T-helper 17 cell (primary cell): ENCODE measurements around the gene AKAP1. TPM values are rescaled to one million over a fixed set of nuclear protein-coding genes. Genes with fewer than 3 reads are reported as not detected.
"Not testable (repeated sequence)": the region's sequence is repeated elsewhere in the genome, so short reads cannot be mapped to it uniquely, and the experiment has no call there.

ENCODE experiments used
- ATAC-seq: fragments of 150-1000 bp; cut with Tn5 transposase; 2 replicates; pipeline ENCODE4 v1.10.0; 2021; ENCODE audit warnings: mild to moderate bottlenecking, moderate library complexity
- DNase-seq, 3 donors: peaks; one replicate each; pipeline versions ENCODE4 v3.0.0 to v3.0.0-alpha.2; 2020 to 2021
- H3K9me3 ChIP-seq: one replicate; pipeline ENCODE4 v1.7.0; 2013; ENCODE audit warnings: low read length, mild to moderate bottlenecking; ENCODE audit not compliant: control insufficient read depth, poor library complexity, severe bottlenecking
- H3K27ac Mint-ChIP-seq: one replicate; pipeline ENCODE4 v1.8.0; 2022; ENCODE audit warnings: mild to moderate bottlenecking, moderate library complexity, mixed read lengths
- H3K27me3 Mint-ChIP-seq: one replicate; pipeline ENCODE4 v1.8.0; 2022; ENCODE audit warnings: mixed read lengths
- H3K36me3 Mint-ChIP-seq: one replicate; pipeline ENCODE4 v1.8.0; 2022; ENCODE audit warnings: low read depth, mixed read lengths
- H3K4me1 Mint-ChIP-seq: one replicate; pipeline ENCODE4 v1.8.0; 2022; ENCODE audit warnings: mild to moderate bottlenecking, mixed read lengths
- H3K4me3 Mint-ChIP-seq: one replicate; pipeline ENCODE4 v1.8.0; 2022; ENCODE audit warnings: mild to moderate bottlenecking, moderate library complexity, mixed read lengths
- total RNA-seq, 4 donors: library from RNA in 2 of 4; stranded (reverse) in 2 of 4; gene quantifications; one replicate each; pipeline ENCODE4 v1.2.3 and lab custom pipeline; 2022 to 2026

AKAP1 gene
- total RNA-seq, 2 donors from 2014 or later: 25.8 to 26.3 TPM

DNA sequence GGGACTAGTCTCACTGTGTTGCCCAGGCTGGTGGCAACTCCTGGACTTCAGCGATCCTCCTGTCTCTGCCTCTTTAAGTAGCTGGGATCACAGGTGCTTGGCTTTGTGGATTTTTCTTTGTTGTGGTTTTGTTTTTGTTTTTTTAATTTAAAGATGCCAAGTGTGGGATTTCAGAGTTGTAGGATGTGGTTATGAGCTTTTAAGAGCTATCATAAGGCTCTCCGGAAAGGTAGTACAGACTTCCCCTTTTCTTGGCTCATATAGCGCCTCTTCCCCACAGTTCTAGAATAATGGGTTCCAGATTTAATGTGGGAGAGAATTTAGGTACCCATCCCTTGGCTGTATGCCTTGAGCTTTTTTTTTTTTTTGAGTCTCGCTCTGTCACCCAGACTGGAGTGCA, 17.1 kb downstream of the AKAP1 start:
- peaks cover 9% of the 10 kb centered on the region for H3K36me3 Mint-ChIP-seq
- ATAC-seq (no peak), DNase-seq (no peak)
- peaks cover 19% of the 10 kb centered on the region for H3K4me1 Mint-ChIP-seq
- H3K9me3 ChIP-seq: no peaks in the 10 kb centered on the region
- H3K27me3 Mint-ChIP-seq: no peaks in the 10 kb centered on the region
- no peak overlapping the region for H3K4me3 Mint-ChIP-seq
- H3K27ac Mint-ChIP-seq: peak overlapping the region; percentile 80

DNA sequence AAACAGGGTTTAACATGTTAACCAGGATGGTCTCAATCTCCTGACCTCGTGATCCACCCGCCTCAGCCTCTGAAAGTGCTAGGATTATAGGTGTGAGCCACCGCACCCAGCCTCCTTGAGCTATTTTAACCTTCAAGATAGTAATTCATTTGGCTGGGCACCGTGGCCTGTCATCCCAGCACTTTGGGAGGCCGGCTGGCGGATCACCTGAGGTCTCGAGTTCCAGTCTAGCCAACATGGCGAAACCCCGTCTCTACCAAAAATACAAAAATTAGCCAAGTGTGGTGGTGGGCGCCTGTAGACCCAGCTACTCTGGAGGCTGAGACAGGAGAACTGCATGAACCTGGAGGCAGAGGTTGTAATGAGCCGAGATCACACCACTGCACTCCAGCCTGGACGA, 17.6 kb downstream of the AKAP1 start:
- DNase-seq, H3K9me3 ChIP-seq, ATAC-seq, H3K4me3 Mint-ChIP-seq, H3K36me3 Mint-ChIP-seq, H3K27me3 Mint-ChIP-seq: not testable (repeated sequence)
- H3K4me1 Mint-ChIP-seq: peaks cover 19% of the 10 kb centered on the region
- peak overlapping the region; percentile 80 for H3K27ac Mint-ChIP-seq

DNA sequence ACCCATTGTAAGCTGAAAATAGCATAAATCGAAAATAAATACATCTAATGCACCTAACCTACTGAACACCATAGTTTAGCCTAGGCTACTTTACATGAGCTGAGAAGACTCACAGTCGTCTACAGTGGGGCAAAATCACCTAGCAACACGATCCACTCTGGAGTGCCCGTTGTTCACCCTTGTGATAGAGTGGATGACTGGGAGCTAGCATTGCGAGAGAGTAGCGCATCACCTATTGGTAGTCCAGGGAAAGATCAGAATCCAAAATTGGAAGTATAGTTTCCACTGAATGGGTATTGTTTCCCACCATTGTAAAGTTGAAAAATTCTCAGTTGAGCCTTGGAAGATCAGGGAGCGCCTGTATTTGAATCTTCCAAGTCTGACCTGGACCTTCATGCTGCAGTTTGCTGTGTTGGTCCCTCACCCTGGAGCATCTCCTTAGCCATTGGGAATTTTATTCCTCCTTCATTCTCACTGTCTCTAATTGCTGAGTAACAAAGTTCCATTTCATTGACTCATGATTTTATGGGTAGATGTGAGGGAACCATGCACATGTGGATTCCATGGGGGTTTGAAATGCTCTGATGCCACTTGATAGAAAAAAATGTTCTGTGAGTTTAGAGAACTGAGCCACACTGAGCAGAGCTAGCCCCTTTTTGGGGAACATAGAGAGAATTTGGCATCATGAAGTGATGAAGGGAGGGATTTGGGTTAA, 19.6 kb downstream of the AKAP1 start:
- H3K4me3 Mint-ChIP-seq: no peak overlapping the region
- H3K27ac Mint-ChIP-seq: no peak overlapping the region
- peaks cover 9% of the 10 kb centered on the region for H3K36me3 Mint-ChIP-seq
- no peak for DNase-seq
- no peaks in the 10 kb centered on the region for H3K9me3 ChIP-seq
- H3K27me3 Mint-ChIP-seq: no peaks in the 10 kb centered on the region
- peaks cover 13% of the 10 kb centered on the region for H3K4me1 Mint-ChIP-seq
- ATAC-seq: no peak

DNA sequence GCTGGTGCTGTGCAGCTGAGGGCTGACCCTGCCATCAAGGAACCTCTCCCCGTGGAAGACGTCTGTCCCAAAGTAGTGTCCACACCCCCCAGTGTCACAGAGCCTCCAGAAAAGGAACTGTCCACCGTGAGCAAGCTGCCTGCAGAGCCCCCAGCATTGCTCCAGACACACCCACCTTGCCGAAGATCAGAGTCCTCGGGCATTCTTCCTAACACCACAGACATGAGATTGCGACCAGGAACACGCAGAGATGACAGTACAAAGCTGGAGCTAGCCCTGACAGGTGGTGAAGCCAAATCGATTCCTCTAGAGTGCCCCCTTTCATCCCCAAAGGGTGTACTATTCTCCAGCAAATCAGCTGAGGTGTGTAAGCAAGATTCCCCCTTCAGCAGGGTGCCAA, 20.5 kb downstream of the AKAP1 start:
- Mint-ChIP-seq H3K4me3 (no peak overlapping the region), H3K27ac (no peak overlapping the region), H3K36me3 (peaks cover 9% of the 10 kb centered on the region), H3K27me3 (no peaks in the 10 kb centered on the region), H3K4me1 (peaks cover 13% of the 10 kb centered on the region)
- no peak for DNase-seq
- no peak for ATAC-seq
- no peaks in the 10 kb centered on the region for H3K9me3 ChIP-seq

DNA sequence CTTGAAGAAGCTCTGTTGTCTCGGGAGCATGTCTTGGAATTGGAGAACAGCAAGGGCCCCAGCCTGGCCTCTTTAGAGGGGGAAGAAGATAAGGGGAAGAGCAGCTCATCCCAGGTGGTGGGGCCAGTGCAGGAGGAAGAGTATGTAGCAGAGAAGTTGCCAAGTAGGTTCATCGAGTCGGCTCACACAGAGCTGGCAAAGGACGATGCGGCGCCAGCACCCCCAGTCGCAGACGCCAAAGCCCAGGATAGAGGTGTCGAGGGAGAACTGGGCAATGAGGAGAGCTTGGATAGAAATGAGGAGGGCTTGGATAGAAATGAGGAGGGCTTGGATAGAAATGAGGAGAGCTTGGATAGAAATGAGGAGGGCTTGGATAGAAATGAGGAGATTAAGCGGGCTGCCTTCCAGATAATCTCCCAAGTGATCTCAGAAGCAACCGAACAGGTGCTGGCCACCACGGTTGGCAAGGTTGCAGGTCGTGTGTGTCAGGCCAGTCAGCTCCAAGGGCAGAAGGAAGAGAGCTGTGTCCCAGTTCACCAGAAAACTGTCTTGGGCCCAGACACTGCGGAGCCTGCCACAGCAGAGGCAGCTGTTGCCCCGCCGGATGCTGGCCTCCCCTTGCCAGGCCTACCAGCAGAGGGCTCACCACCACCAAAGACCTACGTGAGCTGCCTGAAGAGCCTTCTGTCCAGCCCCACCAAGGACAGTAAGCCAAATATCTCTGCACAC, 21.2 kb downstream of the AKAP1 start:
- Mint-ChIP-seq H3K36me3 (peaks cover 9% of the 10 kb centered on the region), H3K4me1 (peaks cover 13% of the 10 kb centered on the region), H3K4me3 (no peak overlapping the region), H3K27ac (no peak overlapping the region), H3K27me3 (no peaks in the 10 kb centered on the region)
- no peaks in the 10 kb centered on the region for H3K9me3 ChIP-seq
- DNase-seq (no peak), ATAC-seq (no peak)

DNA sequence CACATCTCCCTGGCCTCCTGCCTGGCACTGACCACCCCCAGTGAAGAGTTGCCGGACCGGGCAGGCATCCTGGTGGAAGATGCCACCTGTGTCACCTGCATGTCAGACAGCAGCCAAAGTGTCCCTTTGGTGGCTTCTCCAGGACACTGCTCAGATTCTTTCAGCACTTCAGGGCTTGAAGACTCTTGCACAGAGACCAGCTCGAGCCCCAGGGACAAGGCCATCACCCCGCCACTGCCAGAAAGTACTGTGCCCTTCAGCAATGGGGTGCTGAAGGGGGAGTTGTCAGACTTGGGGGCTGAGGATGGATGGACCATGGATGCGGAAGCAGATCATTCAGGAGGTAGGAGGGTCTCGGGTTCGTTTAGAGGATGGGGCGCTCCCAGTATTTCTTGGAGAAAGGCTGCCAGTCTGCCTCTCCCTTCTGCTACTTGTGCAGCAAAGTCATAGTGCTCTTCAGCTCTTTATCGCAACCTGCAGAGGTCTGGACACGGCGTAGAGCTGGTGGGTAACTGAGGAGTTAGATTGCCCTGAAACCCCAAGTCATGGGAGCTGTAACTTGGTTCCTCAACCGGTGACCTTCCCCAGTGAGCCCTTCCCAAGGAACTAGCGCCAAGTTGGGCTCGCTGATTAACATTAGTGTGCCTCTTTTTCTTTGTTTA, 21.9 kb downstream of the AKAP1 start:
- no peak for DNase-seq

DNA sequence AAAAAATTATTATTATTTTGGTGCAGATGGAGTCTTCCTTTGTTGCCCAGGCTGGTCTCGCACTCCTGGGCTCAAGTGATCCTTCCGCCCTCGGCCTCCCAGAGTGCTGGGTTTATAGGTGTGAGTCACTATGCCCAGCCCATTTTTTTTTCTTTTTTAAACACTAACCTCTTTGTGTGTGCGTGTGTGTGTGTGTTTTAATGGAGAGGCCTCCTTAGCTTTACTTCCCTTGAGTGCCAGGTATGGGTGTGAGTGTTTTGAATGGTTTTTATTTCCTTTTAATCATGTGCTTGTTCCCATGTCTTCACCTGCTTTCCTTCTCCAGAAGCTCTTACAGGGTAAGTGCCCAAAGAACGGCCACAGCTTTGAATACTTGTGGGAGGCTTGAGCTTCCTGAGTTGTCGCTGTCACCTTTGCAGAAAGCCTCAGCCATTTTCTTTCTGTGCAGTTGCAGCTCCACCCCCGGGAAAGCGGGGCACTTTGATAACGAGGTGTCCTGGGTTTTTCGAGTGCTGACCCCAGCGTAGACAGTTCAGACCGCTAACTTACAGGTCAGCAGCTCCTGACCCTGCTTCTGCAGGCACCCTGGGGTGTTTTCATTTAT, 22.6 kb downstream of the AKAP1 start:
- Mint-ChIP-seq H3K36me3 (peaks cover 9% of the 10 kb centered on the region), H3K27ac (no peak overlapping the region), H3K4me1 (peaks cover 10% of the 10 kb centered on the region), H3K27me3 (no peaks in the 10 kb centered on the region), H3K4me3 (no peak overlapping the region)
- H3K9me3 ChIP-seq: no peaks in the 10 kb centered on the region
- no peak for DNase-seq
- no peak for ATAC-seq

More for the DNA sequence above, 21.9 kb downstream of the AKAP1 start:
- Mint-ChIP-seq H3K4me3 (no peak overlapping the region), H3K36me3 (peaks cover 9% of the 10 kb centered on the region), H3K4me1 (peaks cover 13% of the 10 kb centered on the region), H3K27me3 (no peaks in the 10 kb centered on the region), H3K27ac (no peak overlapping the region)
- ATAC-seq: no peak
- H3K9me3 ChIP-seq: no peaks in the 10 kb centered on the region

DNA sequence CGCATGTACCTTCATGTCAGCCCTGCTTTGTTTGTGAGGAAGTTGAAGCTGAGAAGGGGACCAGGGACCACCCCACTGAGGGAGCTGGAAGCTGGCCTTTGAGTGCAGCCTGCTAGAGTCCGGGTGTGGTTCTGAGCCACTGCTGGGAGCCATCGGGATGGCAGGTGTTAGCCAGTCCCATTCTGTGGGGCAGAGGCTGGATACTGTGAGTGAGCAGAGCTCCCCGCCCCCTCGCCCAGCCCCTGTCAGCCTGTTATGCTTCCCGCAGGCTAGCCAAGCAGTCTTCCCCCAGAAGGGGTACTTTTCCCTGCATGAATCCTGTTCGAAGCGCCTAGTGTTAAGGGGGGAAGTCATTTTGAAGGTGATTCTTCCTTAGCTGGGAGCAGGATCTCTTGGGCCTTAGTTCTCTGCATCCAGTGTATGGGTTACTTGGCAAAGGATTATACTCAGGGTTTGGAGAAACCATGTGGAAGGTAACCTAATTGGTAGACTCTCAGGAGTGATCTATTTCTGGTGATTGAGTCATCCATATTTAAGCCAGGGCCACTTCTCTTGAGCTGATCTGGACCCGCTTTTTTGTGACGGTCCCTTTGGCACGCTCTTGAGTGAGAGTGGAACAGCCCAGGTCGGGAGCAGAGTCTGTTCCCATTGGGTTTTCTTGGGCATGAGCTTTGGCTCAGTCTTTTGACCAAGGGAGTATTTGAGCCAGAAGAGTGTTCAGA, 23.8 kb downstream of the AKAP1 start:
- peaks cover 10% of the 10 kb centered on the region for H3K4me1 Mint-ChIP-seq
- no peaks in the 10 kb centered on the region for H3K27me3 Mint-ChIP-seq
- no peaks in the 10 kb centered on the region for H3K9me3 ChIP-seq
- DNase-seq (no peak), ATAC-seq (no peak)
- no peak overlapping the region for H3K27ac Mint-ChIP-seq
- H3K36me3 Mint-ChIP-seq: peaks cover 9% of the 10 kb centered on the region
- no peak overlapping the region for H3K4me3 Mint-ChIP-seq

DNA sequence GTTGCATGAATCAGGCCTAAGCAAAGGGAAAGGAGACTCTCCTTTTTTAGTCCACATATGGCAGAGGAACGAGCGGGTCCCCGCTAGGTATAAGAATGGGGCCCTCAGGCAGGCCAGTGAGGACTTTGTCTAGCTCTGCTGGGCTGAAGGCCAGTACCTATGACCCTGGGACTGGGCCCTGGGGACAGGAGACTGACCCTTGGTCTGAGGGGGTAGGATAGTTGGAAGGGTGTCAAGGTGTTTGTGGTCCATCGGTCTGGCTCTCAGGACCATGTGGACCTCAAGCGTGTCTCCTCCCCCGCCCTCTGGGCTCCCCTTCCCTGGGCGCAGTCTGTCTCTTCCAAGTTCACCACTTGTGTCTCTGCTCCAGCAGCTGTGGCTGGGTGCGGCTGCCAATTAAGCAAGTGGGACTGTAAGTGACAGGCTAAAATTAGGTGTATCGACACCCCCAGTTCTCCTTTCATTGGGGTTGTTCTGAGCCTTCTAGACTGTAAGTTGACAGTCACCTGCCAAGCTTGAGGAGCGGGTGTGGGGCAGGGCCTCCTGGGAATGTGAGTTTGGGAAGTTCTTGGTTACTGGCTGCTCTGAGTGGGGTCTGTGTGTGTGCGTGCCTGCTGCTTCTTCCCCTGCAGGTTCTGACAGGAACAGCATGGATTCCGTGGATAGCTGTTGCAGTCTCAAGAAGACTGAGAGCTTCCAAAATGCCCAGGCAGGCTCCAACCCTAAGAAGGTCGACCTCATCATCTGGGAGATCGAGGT, 24.5 kb downstream of the AKAP1 start:
- no peak overlapping the region for H3K4me3 Mint-ChIP-seq
- no peaks in the 10 kb centered on the region for H3K27me3 Mint-ChIP-seq
- no peak overlapping the region for H3K27ac Mint-ChIP-seq
- H3K4me1 Mint-ChIP-seq: peaks cover 10% of the 10 kb centered on the region
- H3K9me3 ChIP-seq: no peaks in the 10 kb centered on the region
- no peak for ATAC-seq
- peaks cover 9% of the 10 kb centered on the region for H3K36me3 Mint-ChIP-seq
- no peak for DNase-seq

DNA sequence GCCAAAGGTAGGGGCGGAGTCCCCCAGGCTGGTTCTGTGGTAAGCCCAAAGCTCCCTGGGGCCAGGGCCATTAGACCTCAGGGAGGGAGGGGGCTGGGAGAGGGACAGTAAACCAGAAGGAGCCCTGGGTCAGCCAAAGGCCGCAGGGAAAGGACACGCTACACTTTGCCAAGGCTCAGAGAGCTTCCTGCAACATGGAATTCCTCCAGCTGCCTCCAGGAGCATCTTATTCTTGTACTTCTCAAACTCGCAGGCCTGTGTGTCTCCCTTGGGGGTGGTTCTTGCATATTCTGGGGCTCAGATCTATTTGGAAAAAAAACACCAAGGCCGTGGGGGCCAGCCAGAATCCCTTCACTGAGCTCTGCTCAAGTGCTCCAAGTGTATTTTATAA, 25.1 kb downstream of the AKAP1 start:
- no peak for DNase-seq
- ATAC-seq: no peak
- H3K9me3 ChIP-seq: no peaks in the 10 kb centered on the region
- no peak overlapping the region for H3K4me3 Mint-ChIP-seq
- peaks cover 7% of the 10 kb centered on the region for H3K4me1 Mint-ChIP-seq
- peaks cover 9% of the 10 kb centered on the region for H3K36me3 Mint-ChIP-seq
- no peak overlapping the region for H3K27ac Mint-ChIP-seq
- no peaks in the 10 kb centered on the region for H3K27me3 Mint-ChIP-seq

DNA sequence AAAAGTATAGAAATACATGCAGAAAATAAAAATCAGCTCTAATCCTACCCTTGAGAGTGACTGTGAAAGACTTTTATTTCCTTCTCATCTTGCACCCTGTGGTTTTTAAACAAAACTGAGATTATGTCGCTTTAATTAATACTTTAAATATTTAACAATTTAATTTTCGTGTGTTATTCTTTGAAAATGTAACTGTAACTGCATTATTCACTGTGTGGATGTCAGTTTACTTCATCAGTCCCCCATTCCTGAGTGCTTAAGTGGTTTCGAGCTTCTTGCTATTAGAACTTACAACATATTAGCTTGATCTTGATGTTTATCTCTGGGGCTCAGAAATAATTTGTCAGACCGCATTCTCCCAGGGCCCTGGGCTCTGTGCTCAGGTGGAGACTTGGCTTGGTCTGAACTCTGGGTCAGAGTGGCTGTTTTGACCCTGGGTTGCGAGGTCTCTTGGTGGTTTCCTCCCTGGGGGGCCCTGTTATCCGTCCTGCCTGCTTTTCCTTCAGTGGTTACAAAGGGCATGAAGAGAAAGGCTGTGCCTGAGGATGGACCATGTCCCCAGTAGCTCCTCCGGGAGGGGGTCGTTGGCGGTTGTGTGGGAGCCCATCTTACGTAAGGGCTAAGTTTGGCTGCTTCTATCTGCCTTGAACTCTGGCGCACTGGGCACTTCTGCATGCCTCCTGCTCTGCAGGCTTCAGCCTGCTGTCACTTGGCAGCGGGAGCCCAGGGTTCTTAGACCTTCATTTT, 25.7 kb downstream of the AKAP1 start:
- no peaks in the 10 kb centered on the region for H3K9me3 ChIP-seq
- ATAC-seq (no peak), DNase-seq (no peak)
- peaks cover 6% of the 10 kb centered on the region for H3K4me1 Mint-ChIP-seq
- peak overlapping the region; percentile 76 for H3K27ac Mint-ChIP-seq
- H3K36me3 Mint-ChIP-seq: peaks cover 6% of the 10 kb centered on the region
- peak overlapping the region; percentile 45 for H3K4me3 Mint-ChIP-seq
- no peaks in the 10 kb centered on the region for H3K27me3 Mint-ChIP-seq

DNA sequence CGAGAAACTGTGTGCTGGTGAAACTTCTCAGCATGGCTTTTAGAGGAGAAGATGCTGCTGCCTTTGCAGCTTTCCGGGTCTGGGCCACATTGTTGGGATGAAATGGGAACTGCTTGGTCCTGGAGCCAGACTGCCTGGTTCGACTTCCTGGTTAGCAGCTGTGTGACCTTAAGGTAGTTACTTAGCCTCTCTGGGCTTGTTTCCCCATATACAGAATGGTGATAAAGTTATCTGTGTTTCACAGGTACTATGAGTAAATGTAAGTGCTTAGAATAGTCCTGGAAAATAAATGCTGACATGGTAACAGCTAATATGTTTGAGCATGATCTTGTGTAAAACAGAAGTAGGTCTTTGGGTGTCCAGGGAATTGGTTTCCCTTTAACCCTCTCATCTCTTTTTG, 26.3 kb downstream of the AKAP1 start:
- Mint-ChIP-seq H3K36me3 (peaks cover under 1% of the 10 kb centered on the region), H3K4me3 (peak overlapping the region; percentile 45), H3K27me3 (no peaks in the 10 kb centered on the region), H3K27ac (peak overlapping the region; percentile 76), H3K4me1 (peaks cover under 1% of the 10 kb centered on the region)
- H3K9me3 ChIP-seq: no peaks in the 10 kb centered on the region
- DNase-seq (no peak), ATAC-seq (no peak)
